Trophoblast cell (in vitro differentiated cells and primary cell): ENCODE results near the gene CBX8.

Experiments used
- DNase-seq, 2 donors: peaks; one replicate each; pipeline ENCODE4 v3.0.0-alpha.2; 2016
- H2AFZ ChIP-seq: 2 replicates; pipeline ENCODE4 v1.6.1; 2013; ENCODE audit warnings: low read length, moderate library complexity, mild to moderate bottlenecking; ENCODE audit not compliant: insufficient read depth, poor library complexity
- H2AK5ac ChIP-seq: 2 replicates; pipeline ENCODE4 v1.6.1; 2013; ENCODE audit warnings: mild to moderate bottlenecking, low read length
- H2BK120ac ChIP-seq: 2 replicates; pipeline ENCODE4 v1.6.1; 2013; ENCODE audit warnings: low read length, mild to moderate bottlenecking, moderate library complexity; ENCODE audit not compliant: insufficient read depth, poor library complexity
- H2BK12ac ChIP-seq: 2 replicates; pipeline ENCODE4 v1.6.1; 2013; ENCODE audit warnings: mild to moderate bottlenecking, low read length, moderate library complexity
- H2BK5ac ChIP-seq: 2 replicates; pipeline ENCODE4 v1.6.1; 2013; ENCODE audit warnings: low read length, low read depth, moderate library complexity, mild to moderate bottlenecking; ENCODE audit not compliant: poor library complexity
- H3K14ac ChIP-seq: 2 replicates; pipeline ENCODE4 v1.6.1; 2013; ENCODE audit warnings: mild to moderate bottlenecking, low read length
- H3K18ac ChIP-seq: 2 replicates; pipeline ENCODE4 v1.6.1; 2013; ENCODE audit warnings: mild to moderate bottlenecking, low read length
- H3K23ac ChIP-seq: 2 replicates; pipeline ENCODE4 v1.6.1; 2013; ENCODE audit warnings: low read length
- H3K27ac ChIP-seq: 2 replicates; pipeline ENCODE4 v1.5.1; 2013; ENCODE audit warnings: low read depth, mild to moderate bottlenecking, inconsistent platforms, low read length, moderate library complexity
- H3K27me3 ChIP-seq: 2 replicates; pipeline ENCODE4 v1.6.1; 2013; ENCODE audit warnings: inconsistent platforms, mild to moderate bottlenecking, low read length, moderate library complexity; ENCODE audit not compliant: insufficient read depth
- H3K36me3 ChIP-seq, 2 experiments: 1 replicate in 1 of 2; 2 replicates in 1 of 2; pipeline ENCODE4 v1.6.1; 2013; ENCODE audit warnings: low read length in 2 of 2, mild to moderate bottlenecking in 2 of 2, moderate library complexity in 1 of 2; ENCODE audit not compliant: insufficient read depth in 2 of 2, control insufficient read depth in 1 of 2
- H3K4ac ChIP-seq: 2 replicates; pipeline ENCODE4 v1.6.1; 2013; ENCODE audit warnings: low read depth, mild to moderate bottlenecking, low read length, moderate library complexity
- H3K4me1 ChIP-seq, 2 experiments: 1 replicate in 1 of 2; 2 replicates in 1 of 2; pipeline ENCODE4 v1.6.1; 2013; ENCODE audit warnings: low read length in 2 of 2, mild to moderate bottlenecking in 2 of 2, moderate library complexity in 1 of 2; ENCODE audit not compliant: insufficient read depth in 2 of 2, control insufficient read depth in 1 of 2
- H3K4me2 ChIP-seq: 2 replicates; pipeline ENCODE4 v1.6.1; 2013; ENCODE audit warnings: inconsistent platforms, mild to moderate bottlenecking, low read length, moderate library complexity
- H3K4me3 ChIP-seq: 2 replicates; pipeline ENCODE4 v1.5.1; 2013; ENCODE audit warnings: mild to moderate bottlenecking, low read depth, low read length, inconsistent platforms
- H3K79me1 ChIP-seq: one replicate; pipeline ENCODE4 v1.6.1; 2013; ENCODE audit warnings: low read length
- H3K79me2 ChIP-seq: 2 replicates; pipeline ENCODE4 v1.6.1; 2013; ENCODE audit warnings: low read length, mild to moderate bottlenecking; ENCODE audit not compliant: control insufficient read depth, insufficient read depth, poor library complexity
- H3K9ac ChIP-seq: 2 replicates; pipeline ENCODE4 v1.6.1; 2013; ENCODE audit warnings: mild to moderate bottlenecking, low read length
- H3K9me3 ChIP-seq: 2 replicates; pipeline ENCODE4 v1.6.1; 2013; ENCODE audit warnings: low read depth, mild to moderate bottlenecking, control low read depth, inconsistent platforms, low read length; ENCODE audit not compliant: insufficient read depth
- H4K12ac ChIP-seq: 2 replicates; pipeline ENCODE4 v1.6.1; 2013; ENCODE audit warnings: low read depth, mild to moderate bottlenecking, low read length, moderate library complexity
- H4K8ac ChIP-seq: 2 replicates; pipeline ENCODE4 v1.6.1; 2013; ENCODE audit warnings: low read depth, mild to moderate bottlenecking, low read length, moderate library complexity
- H4K91ac ChIP-seq: one replicate; pipeline ENCODE4 v1.6.1; 2013; ENCODE audit warnings: low read depth, mild to moderate bottlenecking, low read length, moderate library complexity
- WGBS: extraction: QIAGEN DNeasy Blood & Tissue Kit; methylation state at CpG from one replicate; pipeline ENCODE4 v1.1.7; 2013; ENCODE audit warnings: missing lambda C conversion rate; ENCODE audit not compliant: insufficient read length, insufficient coverage; ENCODE audit errors: extremely low coverage; 5-methylcytosine and 5-hydroxymethylcytosine counted together

CBX8 gene

DNA sequence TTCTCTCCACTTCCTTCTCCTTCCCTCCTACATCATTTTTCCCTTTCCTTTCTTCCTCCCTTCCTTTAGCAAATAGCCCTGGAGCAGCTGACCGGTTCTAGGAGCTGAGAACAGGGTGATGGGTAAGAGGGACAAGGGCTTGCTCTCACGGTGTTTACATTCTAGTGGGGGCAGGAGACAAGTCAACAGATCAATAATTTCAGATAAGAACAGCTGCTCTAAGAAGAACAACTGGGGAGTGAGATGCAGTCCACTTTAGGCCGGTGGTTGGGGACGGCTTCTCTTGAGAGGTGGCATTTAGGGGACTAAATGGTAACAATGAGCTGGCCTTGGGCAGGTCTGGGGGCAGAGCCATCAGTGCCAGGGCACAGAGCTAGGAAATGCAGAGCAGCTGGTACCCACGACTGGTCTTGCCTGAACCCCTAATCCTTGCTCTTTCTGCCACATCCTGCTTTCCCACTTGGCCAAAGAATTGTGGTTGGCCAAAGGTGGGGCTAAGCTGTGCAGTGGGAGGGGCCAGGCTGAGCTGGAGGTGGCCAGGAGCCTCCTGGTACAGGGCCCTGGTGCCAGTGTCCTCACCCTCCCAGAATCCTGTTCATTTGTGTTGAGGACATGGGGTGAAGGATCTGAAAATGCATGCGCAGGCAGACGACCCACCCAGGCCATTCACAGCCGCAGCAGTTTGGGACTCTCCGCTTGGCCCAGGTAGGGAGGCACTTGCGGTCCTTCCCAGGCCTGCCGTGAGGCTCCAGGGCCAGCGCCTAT is 24.6 kb upstream of the CBX8 start:
- Histone ChIP-seq H3K27ac (no peak overlapping the region), H4K8ac (no peak overlapping the region), H3K14ac (no peak overlapping the region), H2AK5ac (no peak overlapping the region), H2BK120ac (no peak overlapping the region), H3K4me1 (no peaks in the 10 kb centered on the region), H2BK5ac (no peak overlapping the region), H3K23ac (no peak overlapping the region), H2AFZ (no peak overlapping the region), H3K36me3 (no peaks in the 10 kb centered on the region), H3K27me3 (peaks cover 21% of the 10 kb centered on the region), H3K4me2 (no peak overlapping the region), H4K12ac (no peak overlapping the region), H3K4ac (no peak overlapping the region), H3K9ac (no peak overlapping the region), H3K18ac (no peak overlapping the region), H3K4me3 (no peak overlapping the region), H2BK12ac (no peak overlapping the region), H4K91ac (no peak overlapping the region), H3K79me1 (no peaks in the 10 kb centered on the region), H3K9me3 (no peaks in the 10 kb centered on the region), H3K79me2 (no peaks in the 10 kb centered on the region)
- no CpG with 5 or more reads among the region's 12 CpGs for WGBS
- no peak for DNase-seq

DNA sequence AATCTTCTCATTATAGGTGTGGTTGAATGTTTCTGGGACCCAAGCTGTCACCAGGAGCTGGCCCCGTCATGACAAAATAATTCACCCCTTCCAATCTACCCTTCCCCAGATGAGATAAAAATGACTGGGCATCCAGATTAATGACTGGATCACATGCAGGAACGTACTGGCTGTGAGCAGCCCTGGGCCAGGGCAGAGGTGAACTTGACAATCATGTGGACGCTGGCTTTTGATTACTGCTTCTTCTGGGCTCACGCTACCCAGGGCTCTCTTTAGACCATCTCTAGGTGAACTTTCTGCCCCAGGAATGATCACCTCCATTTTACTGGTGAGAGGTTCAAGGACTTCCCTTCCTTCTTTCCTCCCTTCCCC is 24.1 kb upstream of the CBX8 start:
- Histone ChIP-seq H3K4me3 (no peak overlapping the region), H2BK120ac (no peak overlapping the region), H3K27me3 (peaks cover 27% of the 10 kb centered on the region), H3K79me2 (no peaks in the 10 kb centered on the region), H4K12ac (no peak overlapping the region), H4K8ac (no peak overlapping the region), H2BK5ac (no peak overlapping the region), H3K23ac (no peak overlapping the region), H2AFZ (no peak overlapping the region), H3K4me2 (no peak overlapping the region), H4K91ac (no peak overlapping the region), H3K36me3 (no peaks in the 10 kb centered on the region), H3K27ac (no peak overlapping the region), H3K4me1 (no peaks in the 10 kb centered on the region), H2BK12ac (no peak overlapping the region), H2AK5ac (no peak overlapping the region), H3K4ac (no peak overlapping the region), H3K14ac (no peak overlapping the region), H3K9me3 (no peaks in the 10 kb centered on the region), H3K9ac (no peak overlapping the region), H3K18ac (no peak overlapping the region), H3K79me1 (no peaks in the 10 kb centered on the region)
- no CpG with 5 or more reads among the region's 4 CpGs for WGBS
- DNase-seq = no peak

DNA sequence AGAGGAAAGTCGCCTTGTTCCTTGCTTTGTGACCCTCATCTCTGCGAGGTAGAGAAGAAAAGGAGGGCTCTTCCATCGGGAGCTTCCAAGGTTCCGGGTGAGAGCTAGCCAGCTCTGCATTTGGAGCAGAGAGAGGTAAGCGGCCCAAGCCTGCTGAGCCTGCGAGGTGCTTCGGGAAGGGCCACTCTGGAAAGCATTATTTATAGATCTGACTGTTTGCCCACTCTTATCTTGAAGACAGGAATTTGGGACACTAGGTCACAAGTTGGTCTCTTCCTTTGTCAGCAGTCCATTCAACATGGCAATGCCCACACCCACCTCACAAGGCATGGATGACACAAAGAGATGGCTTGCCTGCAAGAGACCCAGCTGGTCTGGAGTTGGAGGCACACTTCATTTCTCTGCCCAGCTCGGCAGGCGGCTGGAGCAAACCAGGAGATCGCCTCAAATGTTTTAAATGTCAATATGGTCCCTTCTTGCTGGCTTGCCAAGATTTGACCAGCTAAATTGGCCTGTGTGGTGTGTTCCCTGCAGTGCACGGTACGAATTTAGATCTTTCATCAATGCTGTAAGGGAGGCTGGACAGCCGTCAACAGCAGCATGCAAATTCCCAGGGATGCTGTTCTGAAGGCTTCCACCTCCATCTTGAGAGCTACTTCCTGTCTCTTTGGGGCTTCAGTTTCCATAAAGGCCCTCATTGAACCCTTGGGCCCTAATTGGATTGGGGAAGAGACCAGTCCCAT is 22.8 kb upstream of the CBX8 start:
- Histone ChIP-seq H4K12ac (no peak overlapping the region), H2AFZ (no peak overlapping the region), H4K8ac (no peak overlapping the region), H3K18ac (no peak overlapping the region), H3K27ac (no peak overlapping the region), H3K4me1 (peaks cover 5 to 10% of the 10 kb centered on the region in 2 experiments), H3K14ac (no peak overlapping the region), H4K91ac (no peak overlapping the region), H3K23ac (no peak overlapping the region), H2BK5ac (no peak overlapping the region), H2BK12ac (no peak overlapping the region), H2BK120ac (no peak overlapping the region), H3K36me3 (no peaks in the 10 kb centered on the region), H3K4ac (no peak overlapping the region), H2AK5ac (no peak overlapping the region), H3K9me3 (peaks cover 1% of the 10 kb centered on the region), H3K4me2 (no peak overlapping the region), H3K27me3 (peaks cover 39% of the 10 kb centered on the region), H3K79me1 (peaks cover 4% of the 10 kb centered on the region), H3K79me2 (peaks cover 2% of the 10 kb centered on the region), H3K4me3 (no peak overlapping the region), H3K9ac (no peak overlapping the region)
- no CpG with 5 or more reads among the region's 13 CpGs for WGBS
- no peak for DNase-seq

DNA sequence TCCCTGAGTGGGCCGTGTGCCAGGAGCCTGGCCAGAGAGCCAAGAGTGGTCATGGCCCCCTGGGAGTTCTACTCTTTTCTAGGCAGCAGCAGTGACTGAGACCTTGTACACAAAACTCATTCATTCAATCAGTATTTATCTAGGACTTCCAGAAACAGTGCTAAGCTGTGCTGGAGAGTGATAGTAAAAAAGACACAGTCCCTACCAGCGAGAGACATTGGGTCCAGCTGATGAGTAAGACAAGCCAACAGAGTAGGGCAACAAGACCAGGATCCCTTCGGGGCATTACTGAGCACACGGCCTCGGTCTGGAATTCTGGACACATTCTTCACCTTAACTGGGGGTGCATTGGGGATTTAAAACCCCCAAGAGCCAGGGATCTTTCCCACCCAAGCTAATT is 22.2 kb upstream of the CBX8 start:
- Histone ChIP-seq H2AK5ac (no peak overlapping the region), H3K14ac (no peak overlapping the region), H3K9ac (no peak overlapping the region), H2BK12ac (no peak overlapping the region), H2AFZ (no peak overlapping the region), H3K4me2 (no peak overlapping the region), H3K79me2 (peaks cover 2% of the 10 kb centered on the region), H3K27me3 (peaks cover 45% of the 10 kb centered on the region), H3K27ac (no peak overlapping the region), H3K4me1 (peaks cover 10 to 16% of the 10 kb centered on the region in 2 experiments), H2BK5ac (no peak overlapping the region), H3K9me3 (peaks cover 1% of the 10 kb centered on the region), H3K79me1 (peaks cover 4% of the 10 kb centered on the region), H4K12ac (no peak overlapping the region), H2BK120ac (no peak overlapping the region), H4K91ac (no peak overlapping the region), H3K4me3 (no peak overlapping the region), H4K8ac (no peak overlapping the region), H3K18ac (no peak overlapping the region), H3K4ac (no peak overlapping the region), H3K23ac (no peak overlapping the region), H3K36me3 (no peaks in the 10 kb centered on the region)
- DNase-seq = no peak
- no CpG with 5 or more reads among the region's 5 CpGs for WGBS
